ENCODE data around the gene NFIB.

- TF ChIP-seq POLR2A (IDR thresholded peaks at IDR 0.05; ENCODE audit: low read depth, low read length) (no peak), CTCF (conservative IDR thresholded peaks at IDR 0.05; ENCODE audit: low read depth, low read length) (no peak)
These were observed 10.8 kb downstream of the NFIB start for GRCh38 chr9:14303100-14303499.
